GM21423 (cell line): ENCODE data around the gene PDE1A.

Source experiments
- ATAC-seq: cut with Tn5 transposase; IDR thresholded peaks from one replicate; pipeline ENCODE4 v1.9.1; 2021; ENCODE audit warnings: mild to moderate bottlenecking, moderate library complexity; ENCODE audit not compliant: unreplicated experiment

PDE1A gene

GRCh38 chr2:182359990-182360662 lies 66.7 kb downstream of the PDE1A start:
- ATAC-seq, result no peak

DNA sequence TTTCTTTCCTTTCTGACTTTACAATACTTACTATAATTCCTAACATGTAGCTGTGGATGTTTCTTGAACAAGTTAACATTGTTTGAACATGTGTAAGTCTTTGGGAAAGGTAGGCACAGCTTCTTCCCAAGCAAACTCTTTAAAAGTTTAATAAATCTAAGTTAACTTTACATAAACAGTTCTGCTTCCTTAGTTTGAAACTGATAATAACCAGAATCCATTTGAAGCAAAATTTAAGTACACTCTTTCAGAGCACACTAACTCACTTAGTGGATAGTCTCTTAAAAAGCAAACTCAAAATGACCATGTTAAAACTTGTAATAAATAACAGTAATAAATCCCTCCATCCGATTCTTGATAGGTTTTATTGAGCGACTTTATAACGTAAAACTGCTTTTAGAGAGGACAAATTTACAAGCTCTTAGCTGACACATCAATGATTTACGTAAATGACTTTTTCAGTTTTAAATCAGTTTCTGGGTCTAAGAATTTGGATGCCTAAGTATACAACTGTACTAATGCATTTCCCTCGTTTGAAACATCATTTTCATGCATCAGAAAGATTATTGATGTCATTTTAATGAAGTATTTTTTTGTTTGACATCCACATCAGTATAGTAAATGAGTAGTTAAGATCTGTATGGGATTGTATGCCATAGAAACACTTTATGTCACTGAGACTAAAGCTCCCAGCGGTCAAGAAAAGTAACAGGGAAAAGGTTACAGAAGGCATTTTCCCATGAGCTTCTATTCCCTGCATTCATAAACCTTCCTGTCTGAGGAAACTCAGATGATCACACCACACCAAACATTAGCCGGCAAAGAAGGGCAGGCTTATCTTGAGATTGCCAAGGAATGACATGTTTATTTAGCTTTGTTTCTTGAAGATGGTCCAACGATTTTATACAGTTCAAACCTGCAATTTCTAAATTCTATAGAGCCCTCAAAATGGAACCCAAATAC lies 67.5 kb downstream of the PDE1A start:
- no peak for ATAC-seq

- no peak for ATAC-seq
Observed at GRCh38 chr2:182358601-182359000, 68.2 kb downstream of the PDE1A start.

DNA sequence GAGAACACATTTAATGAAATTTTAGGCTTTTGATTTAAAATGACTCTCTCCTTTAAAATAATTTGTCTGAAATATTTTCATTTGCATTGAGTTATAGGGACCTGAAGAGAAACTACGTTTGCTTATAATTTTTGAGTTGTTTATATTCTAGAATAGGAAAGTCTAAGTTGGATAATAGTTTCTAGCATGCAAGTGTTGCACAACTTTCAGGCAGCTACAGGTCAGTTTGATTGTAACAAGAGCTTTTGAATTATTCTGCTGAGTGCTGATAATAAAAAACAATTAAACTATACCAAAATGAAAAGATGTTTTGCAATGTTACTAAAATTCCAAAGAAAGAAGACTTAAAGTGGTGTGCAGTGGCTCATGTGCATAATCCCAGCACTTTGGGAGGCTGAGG lies 71.0 kb downstream of the PDE1A start:
- ATAC-seq, result no peak

DNA sequence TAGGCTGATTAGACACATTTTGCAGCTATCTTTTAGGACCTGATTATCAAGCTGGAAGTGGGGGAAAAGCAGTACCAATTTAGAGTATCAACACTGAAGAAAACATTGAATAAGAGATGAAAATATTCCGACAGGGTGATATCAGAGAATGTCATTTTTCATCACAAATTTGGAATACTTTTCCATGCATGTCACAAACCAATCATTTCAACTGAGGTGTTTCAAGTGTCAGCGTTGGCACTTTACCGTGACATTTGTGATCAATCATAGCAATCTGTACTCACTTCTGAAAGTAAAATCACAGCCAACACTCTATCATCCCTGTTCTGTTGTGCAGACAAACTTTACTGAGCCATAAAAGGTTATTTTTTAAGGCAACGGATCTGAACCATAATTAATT lies 75.4 kb downstream of the PDE1A start:
- ATAC-seq, result no peak

GRCh38 chr2:182349268-182349667 lies 77.6 kb downstream of the PDE1A start:
- ATAC-seq, result no peak

GRCh38 chr2:182345384-182345783 lies 81.5 kb downstream of the PDE1A start:
- no peak for ATAC-seq

GRCh38 chr2:182330451-182331305 lies 96.2 kb downstream of the PDE1A start:
- no peak for ATAC-seq

GRCh38 chr2:182324665-182325064 lies 102.2 kb downstream of the PDE1A start:
- no peak for ATAC-seq

- ATAC-seq, result no peak
Observed at GRCh38 chr2:182321096-182321495, 105.7 kb downstream of the PDE1A start.

GRCh38 chr2:182319556-182320505 lies 107.0 kb downstream of the PDE1A start:
- no peak for ATAC-seq

GRCh38 chr2:182318466-182319220 lies 108.2 kb downstream of the PDE1A start:
- no peak for ATAC-seq

DNA sequence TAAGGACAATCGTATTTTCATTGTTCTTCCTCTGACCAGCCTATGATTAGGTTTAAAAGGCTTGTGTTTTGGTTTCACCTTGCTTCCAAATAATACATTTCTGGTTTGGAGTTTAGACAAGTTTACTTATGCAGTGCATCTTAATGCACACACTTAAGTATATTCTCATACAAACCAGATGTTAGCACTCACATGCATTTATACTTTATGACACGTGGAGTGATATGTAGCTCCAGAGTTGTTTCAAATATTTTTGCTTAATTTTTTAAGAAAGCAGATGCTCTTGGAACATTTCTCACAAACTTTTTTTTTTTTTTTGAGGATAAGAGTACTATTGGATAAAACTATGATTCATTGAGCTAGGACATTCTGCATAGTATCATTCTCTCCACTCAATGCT lies 109.9 kb downstream of the PDE1A start:
- ATAC-seq, result no peak

DNA sequence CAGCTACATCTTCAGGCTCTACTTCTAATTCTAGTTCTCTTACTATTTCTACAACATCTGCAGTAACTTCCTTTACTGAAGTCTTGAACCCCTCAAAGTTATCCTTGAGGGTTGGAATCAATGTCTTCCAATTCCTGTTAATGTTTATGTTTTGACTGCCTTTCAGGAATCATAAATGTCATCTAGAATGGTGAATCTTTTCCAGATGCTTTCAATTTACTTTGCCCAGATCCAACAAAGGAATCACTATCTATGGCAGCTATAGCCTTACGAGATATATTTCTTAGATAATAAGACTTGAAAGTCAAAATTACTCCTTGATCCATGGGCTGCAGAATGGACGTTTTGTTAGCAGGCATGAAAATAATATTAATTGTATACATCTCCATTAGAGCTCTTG lies 123.9 kb downstream of the PDE1A start:
- ATAC-seq, result no peak

- ATAC-seq, result no peak
Observed at GRCh38 chr2:182302174-182302573, 124.7 kb downstream of the PDE1A start.

DNA sequence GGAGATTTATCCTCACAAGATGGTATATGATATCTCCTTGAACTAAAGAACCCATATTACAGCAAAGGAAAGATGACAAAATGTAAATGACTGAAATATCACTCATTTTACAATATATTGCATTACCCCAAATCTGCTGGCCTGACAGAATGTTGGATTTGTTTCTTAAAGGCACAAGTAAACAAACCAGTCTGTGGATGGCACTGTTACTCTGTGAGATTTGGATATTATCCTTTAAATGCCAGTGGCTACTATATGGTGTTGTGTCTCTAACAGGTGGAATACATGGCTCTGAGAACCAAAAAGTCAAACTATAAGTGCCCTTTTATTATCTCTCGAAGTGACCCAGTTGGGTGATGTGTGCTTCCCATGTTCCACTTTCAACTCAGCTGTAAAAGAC lies 125.7 kb downstream of the PDE1A start:
- no peak for ATAC-seq

DNA sequence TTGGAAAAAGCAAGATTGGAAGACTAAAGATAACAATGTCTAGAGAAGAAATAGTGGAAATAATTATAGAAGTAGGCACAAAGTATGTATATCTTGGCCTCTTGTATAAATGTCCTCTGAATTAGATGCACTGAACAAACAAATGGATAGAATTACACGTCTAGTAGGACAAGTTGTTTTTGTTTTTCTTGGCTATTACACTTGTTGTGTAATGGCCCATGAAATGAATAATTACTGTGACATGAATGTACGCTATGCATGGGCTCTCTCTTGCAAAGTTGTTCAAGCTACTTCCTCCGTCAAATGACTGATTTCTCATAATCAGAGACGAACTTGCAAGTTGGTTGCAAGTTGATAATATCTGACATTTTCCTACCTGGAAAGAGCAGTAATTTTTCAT lies 126.2 kb downstream of the PDE1A start:
- ATAC-seq, result no peak

DNA sequence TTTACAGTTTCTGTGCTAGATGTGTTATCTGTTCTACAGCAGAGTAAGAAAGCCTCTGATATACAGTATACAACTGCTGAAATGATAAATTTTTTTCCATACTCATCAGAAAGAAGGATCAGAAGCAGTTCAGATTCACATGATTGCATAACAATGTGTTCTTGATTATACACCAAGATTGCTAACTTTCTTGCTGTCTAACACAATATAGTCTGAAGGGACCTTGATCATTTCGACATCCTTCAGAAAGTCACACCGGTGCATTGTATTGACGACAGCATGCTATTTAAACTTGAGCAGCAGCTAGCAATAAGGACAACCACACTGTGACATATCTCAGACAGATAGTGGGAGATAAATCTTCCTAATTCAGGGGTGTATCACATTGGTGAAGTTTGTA lies 127.2 kb downstream of the PDE1A start:
- ATAC-seq, result no peak

GRCh38 chr2:182298456-182298855 lies 128.4 kb downstream of the PDE1A start:
- no peak for ATAC-seq
